OCI-LY1 (cell line): ENCODE results near the gene NOX5.

Source experiments
- H2AFZ ChIP-seq: fragments of 200-600 bp; sonication (generic), shearing (Covaris generic); 2 replicates; pipeline ENCODE4 v1.6.0; 2014; ENCODE audit warnings: antibody characterized with exemption, mild to moderate bottlenecking, low read length
- H3F3A ChIP-seq: fragments of 200-600 bp; sonication (generic), shearing (Covaris generic); 2 replicates; pipeline ENCODE4 v1.6.0; 2014; ENCODE audit warnings: mild to moderate bottlenecking, antibody characterized with exemption, low read length, moderate library complexity; ENCODE audit not compliant: insufficient read depth
- H3K27ac ChIP-seq: fragments of 200-600 bp; sonication (generic); 2 replicates; pipeline ENCODE4 v1.5.1; 2014; ENCODE audit warnings: low read length, mixed run types, mild to moderate bottlenecking, low read depth; ENCODE audit not compliant: poor library complexity, severe bottlenecking
- H3K27me3 ChIP-seq: fragments of 200-600 bp; sonication (generic); 2 replicates; pipeline ENCODE4 v1.6.0; 2014; ENCODE audit warnings: antibody characterized with exemption, mild to moderate bottlenecking, low read length, moderate library complexity; ENCODE audit not compliant: insufficient read depth
- H3K36me3 ChIP-seq: fragments of 200-600 bp; sonication (generic); 2 replicates; pipeline ENCODE4 v1.6.1; 2014; ENCODE audit warnings: mild to moderate bottlenecking, antibody characterized with exemption, low read length, moderate library complexity, mixed read lengths; ENCODE audit not compliant: insufficient read depth
- H3K4me1 ChIP-seq: fragments of 200-600 bp; sonication (generic); 2 replicates; pipeline ENCODE4 v1.5.1; 2014; ENCODE audit warnings: mild to moderate bottlenecking, low read length, moderate library complexity; ENCODE audit not compliant: insufficient read depth, severe bottlenecking
- H3K4me2 ChIP-seq: fragments of 200-600 bp; sonication (generic), shearing (Covaris generic); 2 replicates; pipeline ENCODE4 v1.6.1; 2014; ENCODE audit warnings: low read length
- H3K4me3 ChIP-seq: fragments of 200-600 bp; sonication (generic); 2 replicates; pipeline ENCODE4 v1.5.1; 2014; ENCODE audit warnings: low read length, low read depth, mild to moderate bottlenecking, mixed read lengths; ENCODE audit not compliant: poor library complexity, severe bottlenecking
- H3K79me2 ChIP-seq: fragments of 200-600 bp; shearing (Covaris generic); 2 replicates; pipeline ENCODE4 v1.6.1; 2016; ENCODE audit warnings: mixed run types, low read length, mixed read lengths; ENCODE audit not compliant: insufficient read depth
- H3K9ac ChIP-seq: fragments of 200-600 bp; sonication (generic), shearing (Covaris generic); 2 replicates; pipeline ENCODE4 v1.6.1; 2014; ENCODE audit warnings: mild to moderate bottlenecking, low read length, mixed read lengths
- H3K9me2 ChIP-seq: fragments of 200-600 bp; sonication (generic), shearing (Covaris generic); 2 replicates; pipeline ENCODE4 v1.6.1; 2014; ENCODE audit warnings: low read depth, mild to moderate bottlenecking, low read length, mixed read lengths
- H3K9me3 ChIP-seq: fragments of 200-600 bp; shearing (Covaris generic); 2 replicates; pipeline ENCODE4 v1.6.1; 2014; ENCODE audit warnings: low read length, mixed read lengths
- H4K20me1 ChIP-seq: fragments of 200-600 bp; sonication (generic), shearing (Covaris generic); 2 replicates; pipeline ENCODE4 v1.6.0; 2016; ENCODE audit warnings: mild to moderate bottlenecking, low read length; ENCODE audit not compliant: insufficient read depth
- EZH2 ChIP-seq: fragments of 200-600 bp; sonication (generic), shearing (Covaris generic); IDR thresholded peaks from 2 replicates; pipeline ENCODE4 v1.8.0; 2017; ENCODE audit warnings: borderline replicate concordance, mixed run types, mild to moderate bottlenecking, antibody characterized with exemption, low read length, moderate library complexity, mixed read lengths
- TF ChIP-seq, protein P1 (sequence below): fragments of 200-600 bp; sonication (generic), shearing (Covaris generic); IDR thresholded peaks from 2 replicates; pipeline ENCODE4 v1.5.1; 2017; ENCODE audit warnings: mild to moderate bottlenecking, antibody characterized with exemption, low read length, moderate library complexity, mixed read lengths

Gene NOX5

DNA sequence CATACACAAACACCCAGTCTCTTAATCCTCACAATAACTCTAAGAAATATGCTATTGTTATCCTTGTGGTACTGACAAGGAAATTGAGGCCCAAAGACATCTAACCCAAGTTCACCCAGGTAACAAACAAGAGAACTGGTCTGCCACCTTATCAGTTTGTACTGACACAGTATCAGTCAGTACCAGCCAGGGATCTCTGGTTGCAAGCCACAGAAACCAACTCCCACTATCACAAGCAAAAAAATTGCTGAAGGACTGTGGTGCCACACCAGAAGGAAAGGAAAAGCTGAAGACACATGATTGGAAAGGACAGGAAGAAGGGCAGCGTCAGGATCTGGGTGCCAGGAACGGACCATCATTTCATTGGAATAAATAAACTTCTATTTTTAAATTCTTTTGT lies 82.1 kb downstream of the NOX5 start:
- H3F3A ChIP-seq, result no peaks in the 10 kb centered on the region
- no peaks in the 10 kb centered on the region for H3K79me2 ChIP-seq
- H3K36me3 ChIP-seq, result no peaks in the 10 kb centered on the region
- H3K9me2 ChIP-seq, result no peaks in the 10 kb centered on the region
- H3K4me1 ChIP-seq, result no peaks in the 10 kb centered on the region
- TF ChIP-seq, protein P1, sequence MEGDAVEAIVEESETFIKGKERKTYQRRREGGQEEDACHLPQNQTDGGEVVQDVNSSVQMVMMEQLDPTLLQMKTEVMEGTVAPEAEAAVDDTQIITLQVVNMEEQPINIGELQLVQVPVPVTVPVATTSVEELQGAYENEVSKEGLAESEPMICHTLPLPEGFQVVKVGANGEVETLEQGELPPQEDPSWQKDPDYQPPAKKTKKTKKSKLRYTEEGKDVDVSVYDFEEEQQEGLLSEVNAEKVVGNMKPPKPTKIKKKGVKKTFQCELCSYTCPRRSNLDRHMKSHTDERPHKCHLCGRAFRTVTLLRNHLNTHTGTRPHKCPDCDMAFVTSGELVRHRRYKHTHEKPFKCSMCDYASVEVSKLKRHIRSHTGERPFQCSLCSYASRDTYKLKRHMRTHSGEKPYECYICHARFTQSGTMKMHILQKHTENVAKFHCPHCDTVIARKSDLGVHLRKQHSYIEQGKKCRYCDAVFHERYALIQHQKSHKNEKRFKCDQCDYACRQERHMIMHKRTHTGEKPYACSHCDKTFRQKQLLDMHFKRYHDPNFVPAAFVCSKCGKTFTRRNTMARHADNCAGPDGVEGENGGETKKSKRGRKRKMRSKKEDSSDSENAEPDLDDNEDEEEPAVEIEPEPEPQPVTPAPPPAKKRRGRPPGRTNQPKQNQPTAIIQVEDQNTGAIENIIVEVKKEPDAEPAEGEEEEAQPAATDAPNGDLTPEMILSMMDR, result no peak
- TF ChIP-seq EZH2, result no peak
- no peak overlapping the region for H2AFZ ChIP-seq
- H3K9me3 ChIP-seq, result no peaks in the 10 kb centered on the region
- H3K9ac ChIP-seq, result no peak overlapping the region
- no peak overlapping the region for H3K4me3 ChIP-seq
- H3K4me2 ChIP-seq, result no peak overlapping the region
- H3K27ac ChIP-seq, result no peak overlapping the region
- no peaks in the 10 kb centered on the region for H3K27me3 ChIP-seq
- no peaks in the 10 kb centered on the region for H4K20me1 ChIP-seq

DNA sequence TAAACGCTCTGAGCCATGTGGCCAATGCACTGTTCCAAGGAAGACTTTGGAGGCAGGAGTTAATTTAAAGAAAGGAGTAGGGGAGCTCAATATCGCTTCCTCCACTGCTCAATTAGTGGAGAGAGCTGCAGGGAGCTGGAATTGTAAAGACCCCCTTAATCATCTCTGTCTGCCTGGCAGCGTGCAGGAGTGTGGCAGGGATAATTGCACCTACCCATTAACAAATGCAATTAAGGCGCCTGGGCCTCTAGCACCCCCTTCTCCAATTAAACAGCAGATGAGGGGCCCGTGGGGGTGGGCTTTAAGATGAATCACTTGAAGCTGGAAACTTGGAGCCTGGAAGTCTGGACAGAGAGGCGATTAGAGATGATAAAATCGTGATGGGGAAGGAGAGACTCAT lies 84.3 kb downstream of the NOX5 start:
- Histone ChIP-seq H3K79me2 (no peaks in the 10 kb centered on the region), H3K4me2 (no peak overlapping the region), H3K36me3 (no peaks in the 10 kb centered on the region), H2AFZ (no peak overlapping the region), H3K9ac (no peak overlapping the region), H3K9me2 (no peaks in the 10 kb centered on the region), H4K20me1 (no peaks in the 10 kb centered on the region), H3K4me1 (no peaks in the 10 kb centered on the region), H3K27ac (no peak overlapping the region), H3K9me3 (no peaks in the 10 kb centered on the region), H3F3A (no peaks in the 10 kb centered on the region), H3K27me3 (no peaks in the 10 kb centered on the region), H3K4me3 (no peak overlapping the region)
- TF ChIP-seq, protein P1, result no peak
- TF ChIP-seq EZH2, result no peak

DNA sequence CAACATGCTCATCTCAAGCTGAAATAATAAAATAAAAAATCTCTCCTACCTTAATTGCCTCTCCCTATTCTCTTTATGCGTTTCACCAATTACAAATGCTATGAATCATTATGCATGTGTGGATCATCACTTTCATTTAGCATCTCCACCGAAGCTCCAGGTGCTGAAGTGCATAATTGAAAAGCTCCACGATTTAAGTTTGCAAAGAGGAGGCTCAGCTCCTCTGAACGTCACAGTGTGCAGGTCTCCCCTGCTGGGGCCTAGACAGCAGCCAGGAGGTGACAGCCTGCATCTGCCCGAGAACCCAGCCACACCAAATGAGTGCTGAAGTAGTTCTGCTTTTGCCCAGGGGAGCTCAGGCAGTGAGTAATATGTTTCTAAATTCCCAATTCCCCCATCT lies 85.4 kb downstream of the NOX5 start:
- Histone ChIP-seq H3K79me2 (no peaks in the 10 kb centered on the region), H3K27me3 (no peaks in the 10 kb centered on the region), H3F3A (no peaks in the 10 kb centered on the region), H4K20me1 (no peaks in the 10 kb centered on the region), H3K36me3 (no peaks in the 10 kb centered on the region), H3K4me2 (no peak overlapping the region), H3K9me3 (no peaks in the 10 kb centered on the region), H3K27ac (no peak overlapping the region), H3K4me3 (no peak overlapping the region), H2AFZ (no peak overlapping the region), H3K9ac (no peak overlapping the region), H3K4me1 (no peaks in the 10 kb centered on the region), H3K9me2 (no peaks in the 10 kb centered on the region)
- TF ChIP-seq EZH2, result no peak
- TF ChIP-seq, protein P1, result no peak
